Pons (tissue), 1 donor: ENCODE results near the gene RAB27B.
"Not testable (repeated sequence)": the region's sequence is repeated elsewhere in the genome, so short reads cannot be mapped to it uniquely, and the experiment has no call there.

Experiments
- DNase-seq: peaks from one replicate; pipeline ENCODE4 v3.0.0-alpha.2; 2016; ENCODE audit warnings: low spot score

The RAB27B gene

DNA sequence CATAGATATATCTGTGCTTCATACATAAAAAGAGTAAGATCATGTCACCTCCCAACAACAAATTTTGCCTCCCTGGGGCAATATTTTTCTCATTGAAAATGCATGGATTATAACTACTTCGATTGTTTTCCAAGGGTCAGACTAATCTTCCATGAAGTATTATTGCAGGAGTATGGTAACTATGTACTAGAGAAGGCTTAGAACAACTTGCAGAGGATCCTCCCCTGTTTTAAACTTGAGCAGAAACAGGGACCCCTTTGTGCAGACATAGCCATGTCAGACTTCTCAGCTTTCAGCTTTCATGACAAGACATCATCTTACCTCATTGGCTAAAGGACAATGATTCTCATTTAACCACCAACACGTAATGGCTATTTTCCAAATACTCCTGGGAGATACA is 13.2 kb upstream of the RAB27B start:
- DNase-seq: no peak

DNA sequence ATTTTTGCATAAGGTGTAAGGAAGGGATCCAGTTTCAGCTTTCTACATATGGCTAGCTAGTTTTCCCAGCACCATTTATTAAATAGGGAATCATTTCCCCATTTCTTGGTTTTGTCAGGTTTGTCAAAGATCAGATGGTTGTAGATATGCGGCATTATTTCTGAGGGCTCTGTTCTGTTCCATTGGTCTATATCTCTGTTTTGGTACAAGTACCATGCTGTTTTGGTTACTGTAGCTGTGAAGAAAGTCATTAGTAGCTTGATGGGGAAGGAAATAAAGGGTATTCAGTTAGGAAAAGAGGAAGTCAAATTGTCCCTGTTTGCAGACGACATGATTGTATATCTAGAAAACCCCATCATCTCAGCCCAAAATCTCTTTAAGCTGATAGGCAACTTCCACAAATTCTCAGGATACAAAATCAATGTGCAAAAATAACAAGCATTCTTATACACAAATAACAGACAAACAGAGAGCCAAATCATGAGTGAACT is 7.4 kb upstream of the RAB27B start:
- DNase-seq: not testable (repeated sequence)

DNA sequence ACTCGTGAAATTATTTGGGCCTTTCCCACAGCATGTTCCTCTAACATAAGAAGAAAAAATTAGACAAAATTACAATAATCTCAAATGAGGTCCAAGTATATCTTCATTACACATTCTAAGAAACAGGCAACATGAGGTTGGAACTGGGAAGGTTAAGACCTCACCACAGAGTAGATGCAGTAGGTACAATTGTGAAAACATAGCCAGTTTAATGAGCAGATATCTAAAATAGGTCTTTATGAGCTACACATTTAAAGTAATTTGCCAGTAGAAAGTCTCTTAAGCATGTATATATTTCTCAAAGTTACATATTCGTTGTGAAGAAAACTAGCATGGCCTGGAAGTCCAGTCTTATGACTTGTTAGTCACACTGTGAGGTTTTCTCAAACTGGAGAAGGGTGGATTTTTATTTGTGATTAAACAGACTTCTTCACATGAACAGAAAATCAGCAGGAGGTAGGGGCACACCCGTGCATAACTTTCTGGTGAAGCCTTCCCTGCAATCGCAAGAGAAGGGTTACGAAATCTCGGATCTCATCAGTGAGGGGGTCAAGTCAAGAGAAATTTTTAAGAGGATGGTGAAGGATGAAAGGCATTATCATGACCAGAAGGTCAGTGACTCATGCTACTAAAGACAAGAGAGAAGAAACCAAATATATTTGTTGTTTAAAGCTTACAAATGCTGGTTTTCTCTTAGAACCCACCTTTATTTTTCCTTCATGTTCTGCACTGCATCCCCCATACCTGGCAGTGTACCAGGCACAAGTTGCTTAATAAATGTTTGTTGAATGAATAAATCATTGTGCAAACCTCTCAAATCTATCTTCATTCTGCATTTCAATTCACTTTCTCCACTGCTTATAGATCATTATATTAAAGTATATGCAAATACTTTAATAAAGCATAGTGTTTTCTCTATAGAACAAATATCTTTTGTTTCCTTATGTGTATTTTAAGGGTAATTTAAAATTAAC is 5.1 kb upstream of the RAB27B start:
- no peak for DNase-seq

DNA sequence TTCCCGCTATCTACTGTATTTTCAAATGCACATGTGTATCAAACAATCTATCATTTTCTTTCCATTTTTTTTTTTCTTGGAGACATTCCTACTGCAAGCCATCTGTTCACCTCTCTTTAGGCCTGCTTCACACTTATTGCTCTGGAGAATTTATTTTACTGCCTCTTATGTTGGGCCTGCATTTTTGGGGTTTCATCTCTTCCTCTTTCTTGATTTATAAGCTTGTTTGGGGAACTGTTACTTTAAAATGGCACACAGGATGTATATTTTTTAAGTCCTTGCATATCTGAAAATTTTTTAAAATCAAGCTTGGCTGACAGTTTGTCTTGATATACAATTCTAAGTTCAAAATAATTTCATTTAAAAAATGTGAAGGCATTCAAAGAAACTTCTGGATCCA is 3.5 kb upstream of the RAB27B start:
- no peak for DNase-seq

DNA sequence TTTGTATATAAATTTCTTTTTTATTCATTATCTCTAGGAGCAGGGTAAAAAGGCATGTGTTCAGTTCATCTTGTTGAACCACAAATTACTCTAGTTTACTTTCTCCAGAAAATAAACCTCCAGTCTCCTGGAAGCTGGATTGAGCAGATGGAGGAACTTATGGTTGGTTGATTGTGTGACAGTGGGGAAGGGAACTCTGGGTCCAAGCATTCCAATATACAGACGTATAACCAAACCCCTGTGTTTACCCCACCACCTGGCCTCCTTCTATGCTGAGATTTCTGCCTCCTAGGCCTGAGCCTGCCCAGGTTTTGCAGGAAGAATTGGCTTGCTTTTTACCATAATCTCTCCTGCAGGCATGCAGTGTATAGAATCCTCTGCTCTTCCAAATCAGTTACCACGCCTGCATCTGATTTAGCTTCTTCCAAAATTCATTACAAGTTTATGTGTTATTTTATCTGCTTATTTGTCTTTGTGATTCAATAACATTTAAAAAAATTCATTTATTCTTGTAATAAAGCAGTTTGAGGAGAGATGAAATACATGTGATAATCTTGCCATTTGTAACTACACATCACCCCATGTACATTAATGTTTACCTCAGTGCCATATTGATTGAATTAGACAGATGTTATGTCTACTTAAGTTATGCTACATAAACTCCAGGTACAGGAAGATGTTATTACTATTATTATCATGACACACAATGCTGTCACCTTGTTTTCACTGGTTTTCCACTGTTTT is 2.5 kb upstream of the RAB27B start:
- DNase-seq: no peak

DNA sequence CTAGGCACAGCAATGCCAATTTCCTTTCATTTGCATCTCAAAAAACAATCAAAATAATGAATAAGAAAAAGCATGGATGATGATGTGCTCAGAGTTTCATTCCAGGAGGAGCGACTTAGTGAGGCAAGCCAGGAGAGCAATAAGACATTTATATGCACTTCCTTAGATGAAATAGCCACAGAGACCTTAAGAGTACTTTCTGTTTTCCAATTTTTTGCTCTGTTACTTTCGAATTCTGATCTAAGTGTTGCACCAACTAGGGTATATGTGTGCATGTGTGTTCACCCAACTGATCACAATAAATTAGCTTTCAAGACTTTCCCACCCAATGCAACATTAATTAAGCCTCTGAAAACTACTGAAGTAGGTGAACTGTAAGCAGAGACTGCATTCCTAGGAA is 709 bp downstream of the RAB27B start:
- no peak for DNase-seq

DNA sequence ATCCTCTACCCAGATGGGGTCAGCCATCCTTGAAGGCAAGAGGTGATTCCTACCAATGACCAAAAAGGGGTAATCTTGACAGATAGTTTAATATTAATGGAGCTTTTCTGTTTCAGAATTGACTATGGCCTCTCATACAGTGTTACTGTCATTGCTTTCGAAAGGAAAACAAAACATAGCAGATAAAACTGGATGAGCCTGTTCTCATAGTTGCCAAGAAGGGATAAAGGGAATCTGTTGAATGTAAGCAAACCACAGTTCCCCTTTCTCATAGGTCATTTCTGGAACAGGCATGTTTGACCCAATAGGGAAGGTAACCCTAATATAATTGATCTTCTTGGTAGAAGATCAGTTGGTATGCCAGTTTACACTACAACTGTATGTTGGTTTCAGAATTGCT is 1.6 kb downstream of the RAB27B start:
- no peak for DNase-seq

DNA sequence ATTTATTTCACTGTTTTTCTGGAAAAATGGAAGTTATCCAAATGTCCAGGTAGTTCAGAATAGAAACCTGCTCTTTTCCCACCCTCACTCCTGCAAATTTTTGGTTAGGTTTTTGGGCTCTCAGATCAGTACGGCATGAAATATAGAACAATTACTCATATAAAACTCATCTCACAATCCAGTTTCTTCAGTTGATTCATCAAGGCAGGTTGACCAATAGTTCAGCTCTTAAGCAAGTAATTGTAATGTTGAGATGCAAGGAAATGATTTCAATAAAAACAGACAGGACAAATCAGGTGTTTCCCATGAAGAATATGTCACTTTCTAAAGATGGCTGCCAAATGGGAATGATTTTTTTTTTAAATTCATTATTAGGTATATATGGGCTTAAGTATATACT is 2.0 kb downstream of the RAB27B start:
- no peak for DNase-seq

DNA sequence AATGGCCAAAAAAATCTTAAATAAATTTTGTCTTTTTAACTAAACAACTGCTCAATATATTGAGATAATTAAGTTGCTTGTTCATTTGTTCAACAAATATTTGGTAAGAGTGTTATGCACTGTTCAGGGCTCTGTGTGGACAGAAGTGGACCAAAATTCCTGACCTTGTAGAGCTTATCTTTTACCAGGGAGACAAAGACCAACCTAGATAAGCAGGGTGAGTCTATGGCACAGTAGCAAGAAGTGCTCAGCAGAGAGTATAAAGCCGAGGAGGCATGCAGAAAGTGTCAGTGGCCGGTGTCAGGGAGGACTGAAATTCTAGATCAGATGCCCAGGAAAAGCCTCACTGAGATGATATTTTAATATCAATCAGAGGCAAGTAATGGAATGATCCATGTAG is 2.6 kb downstream of the RAB27B start:
- DNase-seq: no peak

DNA sequence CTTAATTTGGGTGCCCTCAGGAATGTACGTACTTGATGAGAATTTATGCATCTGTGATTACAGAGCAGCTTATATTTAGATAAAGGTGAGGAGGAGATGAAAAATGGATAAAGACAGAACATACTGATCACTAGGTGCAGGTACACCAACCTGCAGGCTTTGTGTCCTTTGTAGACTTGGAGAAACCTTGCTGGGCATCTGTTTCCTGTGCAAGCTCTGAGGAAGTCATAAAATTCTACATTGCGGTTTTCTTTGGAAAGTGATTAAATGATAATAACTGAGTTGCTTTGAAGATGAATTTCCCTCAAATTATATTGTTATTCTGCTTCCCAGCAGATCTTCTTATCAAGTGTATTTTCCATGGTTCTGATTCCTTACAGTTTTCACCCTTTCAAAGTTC is 7.7 kb downstream of the RAB27B start:
- DNase-seq: no peak

DNA sequence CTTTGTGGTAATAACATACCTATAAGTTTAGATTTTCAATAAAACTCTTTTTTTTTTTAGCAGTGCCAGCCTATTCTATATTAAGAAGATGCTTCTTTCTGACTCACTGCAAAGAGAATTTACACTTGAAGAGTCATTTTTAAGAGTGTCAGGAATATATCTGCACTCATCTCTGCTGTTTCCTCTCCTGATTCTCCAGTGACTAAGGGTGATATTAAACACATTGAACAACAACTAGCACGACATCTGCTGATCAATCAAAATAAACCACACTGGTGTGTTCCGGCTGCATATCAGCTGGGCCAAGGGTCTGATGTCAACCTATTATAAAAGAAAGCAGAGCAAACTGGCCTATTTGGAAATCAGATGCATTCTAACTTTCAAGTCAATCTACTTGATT is 15.0 kb downstream of the RAB27B start:
- DNase-seq: no peak

DNA sequence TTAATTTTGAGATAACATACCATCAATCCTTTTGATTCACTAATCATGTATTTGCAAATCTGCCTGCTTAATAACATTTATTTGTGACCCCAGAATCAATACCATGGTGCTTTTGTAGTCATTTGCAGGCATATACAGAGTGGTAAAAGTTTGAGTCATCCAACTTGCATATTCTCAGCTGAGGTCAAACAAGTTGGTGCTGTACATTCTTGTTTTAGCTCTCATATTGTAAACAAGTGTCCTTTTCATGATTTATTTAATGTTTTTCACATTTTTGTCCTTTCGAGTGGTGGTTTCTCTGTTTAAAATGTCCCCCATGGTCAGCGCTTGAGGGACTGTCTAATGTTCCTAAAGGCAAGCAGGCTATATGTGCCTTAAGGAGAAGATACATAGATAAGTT is 17.5 kb downstream of the RAB27B start:
- DNase-seq: no peak

DNA sequence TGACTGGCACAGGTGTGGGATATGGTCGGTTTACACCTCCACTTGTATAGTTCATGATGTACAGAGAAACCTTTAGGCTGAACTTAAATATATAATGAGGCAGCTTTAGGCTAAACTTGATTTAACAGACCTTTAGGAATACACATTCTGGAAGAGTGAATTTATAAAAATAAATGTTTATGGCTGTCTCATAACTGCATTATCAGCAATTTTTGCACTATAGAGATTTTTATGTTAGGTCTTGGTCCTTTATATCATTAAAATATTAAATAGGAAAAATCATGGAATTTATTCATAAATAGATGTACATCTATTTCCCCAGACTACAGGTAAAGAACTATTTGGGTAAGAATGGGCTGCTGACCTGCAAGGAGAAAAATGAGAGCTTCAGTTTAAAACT is 19.8 kb downstream of the RAB27B start:
- DNase-seq: no peak

DNA sequence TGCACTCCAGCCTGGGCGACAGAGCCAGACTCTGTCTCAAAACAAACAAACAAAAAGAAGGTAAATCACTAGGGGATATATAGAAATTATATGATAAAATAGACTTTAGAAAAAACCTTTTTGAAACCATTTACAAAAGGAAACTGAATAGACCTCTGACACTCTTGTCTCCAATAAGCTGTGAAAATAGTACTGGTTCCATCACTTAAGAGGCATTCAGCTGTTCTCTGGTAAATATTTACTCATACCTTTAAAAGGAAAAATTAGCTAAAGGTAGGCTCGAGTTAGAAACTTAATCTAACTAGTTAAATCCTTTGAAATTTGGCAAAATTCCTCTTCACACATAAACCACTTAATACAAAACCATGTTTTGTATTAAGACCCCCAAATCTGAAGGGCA is 21.4 kb downstream of the RAB27B start:
- no peak for DNase-seq

DNA sequence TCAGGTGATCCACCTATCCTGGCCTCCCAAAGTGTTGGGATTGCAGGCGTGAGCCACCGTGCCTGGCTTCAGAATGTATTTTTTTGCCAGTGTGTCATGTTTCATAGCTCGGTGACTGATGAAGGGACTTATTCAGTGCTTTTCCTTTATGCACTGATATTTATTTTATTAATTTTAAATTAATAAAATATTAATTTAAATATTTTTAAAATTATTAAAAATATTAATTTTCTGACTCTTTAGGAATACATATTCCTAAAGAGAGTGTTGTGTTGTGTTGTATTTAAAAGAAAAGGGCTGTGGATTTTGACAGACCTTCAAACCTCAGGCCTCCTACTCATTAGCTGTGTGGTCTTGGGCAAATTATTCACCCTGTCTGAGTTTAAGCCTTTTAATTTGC is 22.3 kb downstream of the RAB27B start:
- no peak for DNase-seq

DNA sequence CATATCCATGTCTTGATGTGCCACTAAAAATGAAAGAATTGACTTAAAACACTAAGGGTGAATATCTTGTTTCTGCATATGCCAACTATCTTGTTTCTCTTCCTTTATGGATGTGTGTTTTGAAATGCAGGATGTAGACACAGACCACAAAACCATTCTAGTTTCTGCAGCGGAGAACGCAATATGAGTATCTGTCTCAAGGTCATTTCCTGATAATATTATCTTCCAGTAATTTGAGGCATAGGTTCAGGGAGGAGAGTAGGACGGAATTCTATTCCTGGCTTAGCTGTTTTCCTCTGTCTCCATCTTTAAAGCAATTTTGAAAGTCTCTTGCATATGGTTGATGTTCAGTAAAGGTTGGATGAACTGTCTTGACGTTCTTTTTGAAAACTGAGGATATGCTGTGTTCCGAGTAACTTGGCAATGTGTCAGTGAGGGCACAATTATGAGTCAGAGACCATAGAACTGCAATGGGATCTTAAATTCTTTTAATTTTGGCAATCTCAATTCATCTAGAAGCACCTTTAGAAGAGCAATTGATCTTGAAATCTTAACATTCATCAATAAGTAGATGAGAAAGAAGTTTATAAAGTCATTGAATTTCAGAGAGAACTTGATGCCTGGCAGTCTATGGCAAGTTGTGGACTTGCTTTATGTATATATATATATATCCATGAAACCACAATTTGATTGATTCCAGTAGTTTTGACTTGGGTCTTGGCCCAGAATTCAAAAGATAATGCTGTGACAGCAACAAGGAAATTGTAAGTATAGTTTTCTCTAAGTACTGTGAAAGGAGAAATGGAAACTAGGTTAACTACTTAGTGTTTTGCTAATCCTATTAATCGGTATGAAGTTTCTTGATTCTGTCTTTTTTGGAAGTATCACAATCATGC is 24.8 kb downstream of the RAB27B start:
- DNase-seq: no peak

DNA sequence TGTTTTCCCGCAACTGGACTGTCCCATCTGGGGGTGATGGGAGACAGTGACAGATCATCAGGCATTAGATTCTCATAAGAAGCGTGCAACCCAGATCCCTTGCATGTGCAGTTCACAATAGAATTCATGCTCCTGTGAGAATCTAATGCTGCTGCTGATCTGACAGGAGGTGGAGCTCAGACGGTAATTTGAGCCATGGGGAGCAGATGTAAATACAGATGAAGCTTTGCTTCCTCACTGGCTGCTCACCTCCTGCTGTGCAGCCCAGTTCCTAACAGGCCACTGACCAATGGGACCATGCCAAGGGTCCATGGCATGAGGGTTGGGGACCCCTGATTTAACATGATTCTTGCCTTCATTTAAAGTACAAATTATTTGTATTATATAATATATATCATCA is 26.8 kb downstream of the RAB27B start:
- DNase-seq: not testable (repeated sequence)

DNA sequence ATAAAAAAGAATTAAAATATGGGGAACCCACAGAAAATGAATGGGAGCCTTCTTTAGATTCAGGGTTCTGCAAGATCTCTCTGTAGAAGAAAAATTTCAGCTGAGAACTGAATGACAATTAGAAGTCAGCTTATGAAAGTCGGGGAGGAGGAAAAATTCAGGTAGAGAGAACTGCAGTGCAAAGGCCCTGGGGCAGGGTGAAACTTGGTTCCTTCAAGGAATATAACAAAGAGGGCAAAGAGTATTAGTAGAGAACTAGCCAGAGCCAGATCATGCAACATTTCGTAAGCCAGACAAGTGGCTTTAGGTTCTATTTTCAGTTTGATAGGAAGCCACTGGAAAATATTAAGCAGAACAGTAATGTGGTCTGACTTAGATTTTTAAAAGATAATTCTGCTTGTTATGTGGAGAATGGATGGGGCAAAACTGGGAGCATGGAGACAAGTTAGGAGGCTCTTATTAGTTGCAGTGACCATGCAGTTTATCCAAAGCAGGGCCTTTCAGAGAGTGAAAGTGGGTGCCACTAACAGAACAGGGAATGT is 27.9 kb downstream of the RAB27B start:
- DNase-seq: no peak

DNA sequence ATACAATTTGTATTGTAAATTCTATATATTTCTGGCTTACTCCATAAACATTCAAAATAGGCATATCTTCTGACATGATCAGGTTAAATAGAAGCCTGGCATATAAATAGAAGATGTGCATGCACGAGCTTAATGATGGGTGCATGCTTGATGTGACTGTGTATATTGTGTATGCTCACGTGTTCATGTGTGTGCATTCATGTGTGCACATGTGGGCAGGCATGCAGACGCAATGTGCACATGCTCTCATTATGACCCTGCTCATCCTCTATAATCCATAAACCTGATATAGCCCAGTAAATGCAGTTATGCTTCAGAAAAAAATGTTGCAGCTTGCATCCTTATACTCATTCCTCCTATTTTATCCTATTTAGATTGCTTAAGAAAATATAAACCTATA is 29.2 kb downstream of the RAB27B start:
- no peak for DNase-seq

DNA sequence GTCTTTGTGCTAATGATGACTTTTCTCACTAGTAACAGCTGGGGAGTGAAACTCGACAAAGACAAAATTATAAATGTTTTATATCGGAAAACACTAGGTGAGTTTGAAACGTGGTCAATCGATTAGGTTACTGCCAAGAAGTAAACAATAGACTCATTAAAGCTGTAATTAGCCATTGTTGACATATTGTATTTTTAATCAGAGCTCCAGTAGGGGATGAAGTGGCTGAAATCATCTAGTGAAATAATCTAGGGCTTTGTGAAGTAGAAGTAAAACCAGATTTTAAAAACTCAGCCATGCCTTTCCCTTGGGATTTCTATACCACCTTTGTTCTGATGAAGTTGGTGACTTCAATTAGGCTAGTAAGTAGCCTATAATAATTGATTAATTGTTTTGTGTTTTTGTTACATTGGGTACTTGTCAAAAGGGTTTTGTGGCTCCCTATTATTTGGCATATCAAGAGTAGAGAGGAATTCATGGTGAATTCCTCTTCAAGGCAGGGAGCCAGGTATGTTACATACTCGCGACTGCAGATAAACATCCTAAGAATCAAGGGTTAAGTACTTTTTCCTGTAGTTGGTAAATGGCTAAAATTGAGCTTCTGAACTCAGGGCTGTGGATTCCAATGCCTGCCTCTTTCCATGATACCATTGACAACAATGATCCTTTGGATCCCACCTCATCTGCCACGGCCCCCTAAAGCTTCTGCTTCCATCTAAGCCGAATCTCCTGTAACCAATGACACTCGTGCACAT is 31.6 kb downstream of the RAB27B start:
- DNase-seq: no peak

DNA sequence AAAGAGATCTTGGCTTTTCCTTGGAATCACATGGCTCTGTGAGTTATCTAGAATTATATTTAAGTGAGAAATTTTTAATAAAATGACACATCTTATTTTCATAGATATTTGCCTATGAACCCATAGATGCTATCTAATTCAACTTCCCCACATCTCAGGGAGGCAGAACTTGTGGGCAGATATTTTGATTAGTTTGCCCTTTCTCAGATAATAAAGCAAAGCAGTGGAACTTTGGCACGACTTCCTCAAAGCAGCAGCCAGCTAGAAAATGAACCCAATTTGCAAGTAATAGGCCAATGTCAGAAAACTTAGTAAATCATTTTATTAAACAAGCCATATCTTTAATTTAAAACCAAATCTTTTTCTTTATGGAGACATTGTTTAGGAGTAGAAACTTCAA is 32.7 kb downstream of the RAB27B start:
- DNase-seq: no peak
